ENCODE results near the gene MAP7D1.

- TF ChIP-seq POLR2A (IDR thresholded peaks at IDR 0.05): no peak
- no peak for TF ChIP-seq CTCF (IDR thresholded peaks at IDR 0.05)
- no peak for TF ChIP-seq POLR2AphosphoS5 (IDR thresholded peaks at IDR 0.05)
- TF ChIP-seq EP300 (IDR thresholded peaks at IDR 0.05): no peak
Observed at GRCh38 chr1:36111151-36111550, 44.8 kb upstream of the MAP7D1 start.
